ENCODE results near the gene ARL15. TPM values are rescaled to one million over a fixed set of nuclear protein-coding genes. Genes with fewer than 3 reads are reported as not detected.

ARL15 gene
- total and polyA plus RNA-seq, 2 of the 8 experiments (the other 6 are each of a cell fraction or from before 2014, with no cell fraction given), result 9.9 to 21.2 TPM

DNA sequence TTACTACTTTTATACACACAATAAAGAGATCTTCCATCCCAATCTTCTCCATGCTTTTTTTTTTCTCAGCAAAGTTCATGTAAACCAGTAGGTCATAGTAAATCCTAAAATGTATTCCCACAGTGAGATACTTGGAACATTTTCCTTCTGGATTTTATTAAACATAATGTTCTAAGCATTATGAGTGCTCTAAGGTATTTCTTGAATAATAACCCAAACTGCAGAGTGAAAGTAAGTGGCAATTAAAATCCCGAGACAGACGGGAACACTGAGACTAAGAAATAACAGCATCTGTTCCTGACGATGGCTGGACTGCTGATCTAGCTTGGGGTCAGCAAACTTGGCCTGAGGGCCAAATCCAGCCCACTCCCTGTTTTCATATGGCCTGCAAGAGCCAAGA, 359.8 kb downstream of the ARL15 start (continued):
- TF ChIP-seq HDAC2 (IDR thresholded peaks at IDR 0.05; ENCODE audit: borderline replicate concordance in 1 of 2, low read depth in 2 of 2, low read length in 2 of 2) (no peak), CHD2 (IDR thresholded peaks at IDR 0.05; ENCODE audit: low read length) (no peak), KDM5A (IDR thresholded peaks at IDR 0.05; ENCODE audit: low read length) (no peak), SIRT6 (IDR thresholded peaks at IDR 0.05; ENCODE audit: low read length) (no peak)

Data from H1 (cell line).